Fibroblast of pulmonary artery (primary cell): Measurements from ENCODE around the gene GATA2.

ENCODE experiments used
- DNase-seq: peaks from one replicate; pipeline ENCODE4 v3.0.0-alpha.2; 2010; ENCODE audit warnings: low read depth
- H3K4me3 ChIP-seq: replicated peaks from 2 replicates; pipeline ENCODE4 v1.5.1; 2011; ENCODE audit warnings: low read depth, mild to moderate bottlenecking, control low read depth, low read length, moderate library complexity
- TF ChIP-seq, protein P1 (sequence below): IDR thresholded peaks from 2 replicates; pipeline ENCODE4 v1.5.1; 2011; ENCODE audit warnings: mild to moderate bottlenecking, control low read depth, low read length, inconsistent platforms; ENCODE audit errors: missing control alignments

The GATA2 gene

DNA sequence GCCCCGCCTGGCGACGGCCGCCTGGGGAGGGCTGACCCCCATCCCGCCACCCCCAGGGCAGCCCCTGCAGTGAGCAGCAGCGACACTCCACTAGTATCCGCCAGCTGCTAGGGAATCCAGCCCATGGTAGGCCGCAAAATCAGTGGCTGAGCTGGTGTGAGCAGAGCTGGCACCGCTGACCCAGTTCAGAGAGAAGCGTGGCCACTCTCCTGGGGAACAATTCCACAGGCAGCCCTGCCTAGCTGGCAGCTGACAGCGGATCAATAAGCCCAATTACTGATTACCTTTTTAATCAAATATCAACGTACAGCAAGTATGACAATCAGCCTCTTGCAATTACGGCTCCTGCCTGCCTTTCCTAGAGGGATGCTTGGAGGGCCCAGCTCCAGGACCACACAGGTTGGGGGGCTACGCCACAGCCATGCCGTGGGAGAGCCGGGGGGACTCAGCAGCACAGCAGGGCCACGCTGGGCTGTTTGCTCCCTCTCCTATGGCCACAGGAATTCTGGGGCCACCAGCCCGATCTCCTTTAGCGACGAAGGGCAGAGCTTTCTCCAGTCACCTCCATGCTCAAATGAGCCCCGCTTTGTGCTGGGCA is 40.2 kb downstream of the GATA2 start:
- H3K4me3 ChIP-seq = no peak overlapping the region
- no peak for DNase-seq
- TF ChIP-seq, protein P1, sequence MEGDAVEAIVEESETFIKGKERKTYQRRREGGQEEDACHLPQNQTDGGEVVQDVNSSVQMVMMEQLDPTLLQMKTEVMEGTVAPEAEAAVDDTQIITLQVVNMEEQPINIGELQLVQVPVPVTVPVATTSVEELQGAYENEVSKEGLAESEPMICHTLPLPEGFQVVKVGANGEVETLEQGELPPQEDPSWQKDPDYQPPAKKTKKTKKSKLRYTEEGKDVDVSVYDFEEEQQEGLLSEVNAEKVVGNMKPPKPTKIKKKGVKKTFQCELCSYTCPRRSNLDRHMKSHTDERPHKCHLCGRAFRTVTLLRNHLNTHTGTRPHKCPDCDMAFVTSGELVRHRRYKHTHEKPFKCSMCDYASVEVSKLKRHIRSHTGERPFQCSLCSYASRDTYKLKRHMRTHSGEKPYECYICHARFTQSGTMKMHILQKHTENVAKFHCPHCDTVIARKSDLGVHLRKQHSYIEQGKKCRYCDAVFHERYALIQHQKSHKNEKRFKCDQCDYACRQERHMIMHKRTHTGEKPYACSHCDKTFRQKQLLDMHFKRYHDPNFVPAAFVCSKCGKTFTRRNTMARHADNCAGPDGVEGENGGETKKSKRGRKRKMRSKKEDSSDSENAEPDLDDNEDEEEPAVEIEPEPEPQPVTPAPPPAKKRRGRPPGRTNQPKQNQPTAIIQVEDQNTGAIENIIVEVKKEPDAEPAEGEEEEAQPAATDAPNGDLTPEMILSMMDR = no peak

DNA sequence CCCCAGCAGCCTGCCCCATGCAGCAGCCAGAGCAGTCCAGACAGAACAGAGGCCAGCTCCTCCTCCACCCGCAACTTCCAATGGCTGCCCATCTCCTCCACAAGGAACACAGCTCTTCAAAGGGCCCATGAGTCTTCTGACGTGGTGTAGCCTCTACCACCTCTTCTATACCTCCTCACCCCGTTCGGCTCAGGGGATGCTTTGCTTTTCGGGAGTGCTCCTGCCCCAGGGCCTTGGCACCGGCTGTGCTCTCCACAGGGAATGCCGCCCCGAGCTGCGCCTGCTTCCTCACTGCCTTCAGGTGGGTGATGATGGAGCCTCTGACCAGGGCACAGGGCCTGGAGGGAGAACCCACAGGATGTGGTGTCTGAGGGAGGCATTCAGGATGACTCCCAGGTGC is 40.9 kb downstream of the GATA2 start:
- no peak for DNase-seq
- TF ChIP-seq, protein P1 = no peak
- no peak overlapping the region for H3K4me3 ChIP-seq

DNA sequence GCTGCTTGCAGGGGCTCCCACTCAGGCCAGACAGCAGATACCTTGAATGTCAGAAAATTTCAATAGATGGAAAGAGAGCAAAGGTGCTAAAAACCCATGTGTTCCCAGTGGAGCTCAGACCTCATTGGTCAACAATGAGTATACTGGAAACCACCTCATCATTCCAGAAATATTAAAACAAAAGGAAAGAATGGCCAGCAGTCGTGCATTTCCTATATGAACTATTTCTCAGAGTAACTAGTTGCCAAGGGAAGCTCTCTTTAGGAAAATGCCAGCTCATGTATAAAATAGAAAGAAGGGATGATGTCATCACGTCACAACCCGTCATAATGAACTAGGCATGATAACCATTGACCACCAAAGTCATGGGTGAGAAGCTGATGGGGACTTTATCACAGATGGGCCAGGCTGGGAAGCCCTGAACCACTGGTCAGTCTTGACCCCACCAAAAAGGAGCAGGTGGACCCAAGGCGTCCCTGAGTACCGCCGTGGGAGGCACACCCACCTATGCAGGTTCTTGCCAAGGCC is 43.8 kb downstream of the GATA2 start:
- peak; percentile 11 for DNase-seq
- TF ChIP-seq, protein P1 = no peak
- no peak overlapping the region for H3K4me3 ChIP-seq

GRCh38 chr3:128448491-128448890 is 44.5 kb downstream of the GATA2 start:
- H3K4me3 ChIP-seq = no peak overlapping the region
- TF ChIP-seq, protein P1 = no peak
- no peak for DNase-seq

- no peak for DNase-seq
- H3K4me3 ChIP-seq = no peak overlapping the region
- TF ChIP-seq, protein P1 = no peak
Measured at GRCh38 chr3:128447561-128448013, 45.4 kb downstream of the GATA2 start.

GRCh38 chr3:128446821-128447220 is 46.2 kb downstream of the GATA2 start:
- DNase-seq = no peak
- TF ChIP-seq, protein P1 = no peak
- H3K4me3 ChIP-seq = no peak overlapping the region

DNA sequence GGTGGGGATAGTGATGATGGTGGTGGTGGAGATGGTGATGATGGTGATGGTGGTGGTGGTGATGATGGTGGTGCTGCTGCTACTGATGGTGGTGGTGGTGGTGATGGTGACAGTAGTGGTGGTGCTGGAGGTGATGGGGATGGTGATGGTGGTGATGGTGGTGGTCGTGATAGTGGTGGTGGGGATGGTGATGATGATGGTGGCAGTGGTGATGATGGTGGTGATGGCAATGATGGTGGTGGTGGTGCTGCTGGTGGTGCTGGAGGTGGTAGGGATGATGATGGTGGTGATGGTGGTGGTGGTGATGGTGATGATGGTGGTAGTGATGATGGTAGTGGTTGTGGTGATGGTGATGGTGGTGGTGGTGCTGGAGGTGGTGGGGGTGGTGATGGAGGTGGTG is 47.6 kb downstream of the GATA2 start:
- no peak overlapping the region for H3K4me3 ChIP-seq
- DNase-seq = no peak
- TF ChIP-seq, protein P1 = no peak
